Measurements from ENCODE around the gene MYBPH.

The MYBPH gene

DNA sequence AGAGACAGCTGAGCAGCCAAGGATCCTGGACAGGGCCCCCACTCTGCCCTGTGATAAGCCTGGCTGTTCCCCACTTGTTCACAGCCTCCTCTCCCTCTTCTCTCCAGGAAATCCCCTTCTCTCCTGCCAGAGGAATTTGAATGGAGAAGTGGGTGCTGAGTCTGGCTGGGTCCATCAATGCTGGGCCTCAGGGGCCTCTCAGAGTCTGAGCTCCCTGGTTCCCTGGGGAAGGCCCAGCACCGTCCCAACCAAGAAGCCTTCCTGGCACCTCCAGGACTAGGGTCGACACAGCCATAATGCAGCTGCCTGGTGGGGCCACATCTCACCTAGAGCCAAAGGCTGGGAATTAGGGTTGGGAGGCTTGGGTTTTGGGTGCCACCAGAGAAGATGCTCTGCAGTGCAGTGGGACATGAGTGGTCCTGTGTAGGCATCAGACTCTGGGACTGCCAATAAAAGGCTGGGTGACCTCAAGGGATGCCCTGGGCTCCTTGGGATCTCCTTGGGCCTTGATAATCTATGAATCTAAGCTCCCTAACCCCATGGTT lies 2.5 kb downstream of the MYBPH start:
- TF ChIP-seq EZH2phosphoT487 (IDR thresholded peaks at IDR 0.05; ENCODE audit: borderline replicate concordance) = no peak
- TF ChIP-seq, protein P1, sequence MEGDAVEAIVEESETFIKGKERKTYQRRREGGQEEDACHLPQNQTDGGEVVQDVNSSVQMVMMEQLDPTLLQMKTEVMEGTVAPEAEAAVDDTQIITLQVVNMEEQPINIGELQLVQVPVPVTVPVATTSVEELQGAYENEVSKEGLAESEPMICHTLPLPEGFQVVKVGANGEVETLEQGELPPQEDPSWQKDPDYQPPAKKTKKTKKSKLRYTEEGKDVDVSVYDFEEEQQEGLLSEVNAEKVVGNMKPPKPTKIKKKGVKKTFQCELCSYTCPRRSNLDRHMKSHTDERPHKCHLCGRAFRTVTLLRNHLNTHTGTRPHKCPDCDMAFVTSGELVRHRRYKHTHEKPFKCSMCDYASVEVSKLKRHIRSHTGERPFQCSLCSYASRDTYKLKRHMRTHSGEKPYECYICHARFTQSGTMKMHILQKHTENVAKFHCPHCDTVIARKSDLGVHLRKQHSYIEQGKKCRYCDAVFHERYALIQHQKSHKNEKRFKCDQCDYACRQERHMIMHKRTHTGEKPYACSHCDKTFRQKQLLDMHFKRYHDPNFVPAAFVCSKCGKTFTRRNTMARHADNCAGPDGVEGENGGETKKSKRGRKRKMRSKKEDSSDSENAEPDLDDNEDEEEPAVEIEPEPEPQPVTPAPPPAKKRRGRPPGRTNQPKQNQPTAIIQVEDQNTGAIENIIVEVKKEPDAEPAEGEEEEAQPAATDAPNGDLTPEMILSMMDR (conservative IDR thresholded peaks at IDR 0.05; ENCODE audit: low read length) = no peak
- H3K27me3 ChIP-seq (ENCODE audit: insufficient read depth, low read length, poor library complexity, severe bottlenecking) = no peaks in the 10 kb centered on the region
- H3K9me2 ChIP-seq (replicated peaks; ENCODE audit: low read depth, low read length) = no peaks in the 10 kb centered on the region
- H3K36me3 ChIP-seq (ENCODE audit: insufficient read depth, low read length) = no peaks in the 10 kb centered on the region
- H3K9me3 ChIP-seq (ENCODE audit: insufficient read depth, low read depth, low read length) = no peaks in the 10 kb centered on the region
- H3K79me2 ChIP-seq (ENCODE audit: insufficient read depth, low read length) = no peaks in the 10 kb centered on the region
- no peak overlapping the region for H3K4me2 ChIP-seq (ENCODE audit: low read depth, low read length, poor library complexity, severe bottlenecking)
- H3K4me1 ChIP-seq (ENCODE audit: insufficient read depth, low read length, poor library complexity, severe bottlenecking) = peaks cover 14% of the 10 kb centered on the region
- no peak overlapping the region for H2AFZ ChIP-seq (ENCODE audit: low read length)
- no peak overlapping the region for H3K9ac ChIP-seq (ENCODE audit: low read depth, low read length, poor library complexity, severe bottlenecking)
- H4K20me1 ChIP-seq (ENCODE audit: insufficient read depth, low read length, poor library complexity, severe bottlenecking) = no peaks in the 10 kb centered on the region
- H3K4me3 ChIP-seq (ENCODE audit: low read length, poor library complexity, severe bottlenecking) = no peak overlapping the region
- no peaks in the 10 kb centered on the region for H3F3A ChIP-seq (ENCODE audit: low read depth)

DNA sequence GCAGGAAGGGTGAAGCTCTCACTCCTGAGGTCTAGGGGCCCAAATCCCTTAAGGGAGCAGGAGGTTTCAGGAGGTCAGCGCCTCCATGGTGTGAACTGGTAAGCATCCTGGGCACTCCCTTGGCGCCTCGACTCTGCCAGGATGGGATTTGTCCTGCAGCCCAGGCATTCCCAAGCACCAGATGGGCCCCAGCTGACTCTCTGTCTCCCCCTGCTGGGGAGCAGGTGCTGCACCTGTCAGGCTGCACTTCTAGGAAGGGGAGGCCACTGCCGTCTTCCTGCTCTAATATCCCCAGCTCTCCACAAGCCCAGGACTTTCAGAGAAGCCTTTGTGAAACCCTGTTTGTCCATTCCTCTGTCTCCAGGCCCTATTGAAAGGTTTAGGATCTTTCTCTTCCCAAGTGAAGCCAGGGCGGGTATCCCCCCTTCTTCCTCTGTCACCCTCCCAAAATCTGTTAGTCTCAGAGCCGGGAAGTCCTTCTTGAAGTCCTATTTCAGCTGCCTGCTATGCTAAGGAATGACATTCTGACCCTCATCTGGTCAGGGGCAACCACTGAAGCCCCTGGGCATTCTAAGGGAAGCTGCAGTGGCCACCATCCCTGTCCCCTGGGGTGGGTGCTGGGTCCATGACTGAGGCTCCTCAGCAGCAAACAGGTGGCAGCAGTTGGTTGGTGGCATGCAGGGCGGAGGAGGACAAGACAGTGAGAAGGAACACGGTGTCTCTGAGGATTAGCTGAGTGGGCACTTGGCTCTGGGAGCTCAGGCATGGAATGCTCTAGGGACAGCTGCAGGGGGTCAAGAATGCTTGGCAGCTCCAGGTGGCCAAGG lies 3.2 kb downstream of the MYBPH start:
- H3K4me3 ChIP-seq (ENCODE audit: low read length, poor library complexity, severe bottlenecking) = no peak overlapping the region
- H2AFZ ChIP-seq (ENCODE audit: low read length) = peak overlapping the region; percentile 51; the same call in 1 of the 2 replicates
- no peaks in the 10 kb centered on the region for H3K79me2 ChIP-seq (ENCODE audit: insufficient read depth, low read length)
- H3K4me1 ChIP-seq (ENCODE audit: insufficient read depth, low read length, poor library complexity, severe bottlenecking) = peaks cover 12% of the 10 kb centered on the region
- H4K20me1 ChIP-seq (ENCODE audit: insufficient read depth, low read length, poor library complexity, severe bottlenecking) = no peaks in the 10 kb centered on the region
- H3F3A ChIP-seq (ENCODE audit: low read depth) = no peaks in the 10 kb centered on the region
- H3K36me3 ChIP-seq (ENCODE audit: insufficient read depth, low read length) = no peaks in the 10 kb centered on the region
- no peaks in the 10 kb centered on the region for H3K9me3 ChIP-seq (ENCODE audit: insufficient read depth, low read depth, low read length)
- H3K27me3 ChIP-seq (ENCODE audit: insufficient read depth, low read length, poor library complexity, severe bottlenecking) = no peaks in the 10 kb centered on the region
- TF ChIP-seq EZH2phosphoT487 (IDR thresholded peaks at IDR 0.05; ENCODE audit: borderline replicate concordance) = no peak
- TF ChIP-seq, protein P1 (conservative IDR thresholded peaks at IDR 0.05; ENCODE audit: low read length) = peak; percentile 80
- no peak overlapping the region for H3K9ac ChIP-seq (ENCODE audit: low read depth, low read length, poor library complexity, severe bottlenecking)
- H3K9me2 ChIP-seq (replicated peaks; ENCODE audit: low read depth, low read length) = no peaks in the 10 kb centered on the region
- H3K4me2 ChIP-seq (ENCODE audit: low read depth, low read length, poor library complexity, severe bottlenecking) = no peak overlapping the region

DNA sequence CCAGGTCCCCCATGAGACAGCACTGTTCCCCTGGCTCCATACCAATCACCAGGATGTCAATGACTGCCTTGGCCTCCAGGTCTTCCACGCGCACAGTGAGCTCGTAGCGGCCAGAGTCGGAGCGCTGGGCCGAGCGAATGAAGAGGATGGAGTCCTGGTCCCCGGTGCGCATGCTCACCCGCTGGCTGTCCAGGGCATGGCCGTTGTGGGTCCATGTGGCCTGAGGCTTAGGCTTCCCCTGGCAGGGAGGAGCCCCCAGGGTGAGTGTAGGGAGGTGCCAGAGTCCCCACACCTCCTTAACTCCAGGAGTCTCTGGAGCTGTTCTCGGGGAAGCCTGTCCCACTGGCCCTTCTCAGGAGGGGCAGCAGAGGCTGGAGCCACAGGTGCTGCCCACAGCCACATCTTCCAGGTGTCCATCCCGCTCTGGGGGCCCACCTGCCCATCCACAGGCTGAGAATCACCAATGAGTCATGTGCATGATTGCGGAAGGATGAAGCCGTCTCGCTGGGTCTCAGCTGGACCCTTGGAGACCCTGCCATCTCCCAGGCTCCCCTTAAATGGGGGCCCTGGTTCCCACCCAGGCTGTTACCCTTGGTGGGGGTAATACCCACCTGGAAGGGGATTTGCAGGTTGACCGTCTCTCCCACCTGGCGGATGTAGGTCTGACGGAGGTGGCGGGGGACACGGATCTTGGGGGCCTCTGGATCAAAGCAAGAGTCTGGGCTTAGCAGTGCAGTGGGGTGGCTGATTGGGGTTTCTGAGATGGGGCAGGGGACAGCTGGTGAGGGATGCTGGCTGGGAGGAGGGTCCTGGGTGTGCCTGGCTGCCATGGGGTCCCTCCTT lies 4.1 kb downstream of the MYBPH start:
- TF ChIP-seq, protein P1 (conservative IDR thresholded peaks at IDR 0.05; ENCODE audit: low read length) = no peak
- no peak for TF ChIP-seq EZH2phosphoT487 (IDR thresholded peaks at IDR 0.05; ENCODE audit: borderline replicate concordance)
- H3K4me1 ChIP-seq (ENCODE audit: insufficient read depth, low read length, poor library complexity, severe bottlenecking) = peaks cover 16% of the 10 kb centered on the region
- no peak overlapping the region for H3K4me2 ChIP-seq (ENCODE audit: low read depth, low read length, poor library complexity, severe bottlenecking)

More for the DNA sequence above, 4.1 kb downstream of the MYBPH start:
- Histone ChIP-seq H3F3A (ENCODE audit: low read depth) (no peaks in the 10 kb centered on the region), H3K9ac (ENCODE audit: low read depth, low read length, poor library complexity, severe bottlenecking) (no peak overlapping the region), H2AFZ (ENCODE audit: low read length) (no peak overlapping the region), H3K9me2 (replicated peaks; ENCODE audit: low read depth, low read length) (no peaks in the 10 kb centered on the region), H3K4me3 (ENCODE audit: low read length, poor library complexity, severe bottlenecking) (no peak overlapping the region), H4K20me1 (ENCODE audit: insufficient read depth, low read length, poor library complexity, severe bottlenecking) (no peaks in the 10 kb centered on the region), H3K9me3 (ENCODE audit: insufficient read depth, low read depth, low read length) (no peaks in the 10 kb centered on the region), H3K79me2 (ENCODE audit: insufficient read depth, low read length) (no peaks in the 10 kb centered on the region), H3K36me3 (ENCODE audit: insufficient read depth, low read length) (no peaks in the 10 kb centered on the region), H3K27me3 (ENCODE audit: insufficient read depth, low read length, poor library complexity, severe bottlenecking) (no peaks in the 10 kb centered on the region)
